Fibroblast of peridontal ligament (primary cell): ENCODE data around the gene ZBTB11.
"Not testable (repeated sequence)": the region's sequence is repeated elsewhere in the genome, so short reads cannot be mapped to it uniquely, and the experiment has no call there.

ENCODE experiments used
- DNase-seq: peaks from one replicate; pipeline ENCODE4 v3.0.0-alpha.2; 2010; ENCODE audit errors: extremely low read depth

Gene ZBTB11

DNA sequence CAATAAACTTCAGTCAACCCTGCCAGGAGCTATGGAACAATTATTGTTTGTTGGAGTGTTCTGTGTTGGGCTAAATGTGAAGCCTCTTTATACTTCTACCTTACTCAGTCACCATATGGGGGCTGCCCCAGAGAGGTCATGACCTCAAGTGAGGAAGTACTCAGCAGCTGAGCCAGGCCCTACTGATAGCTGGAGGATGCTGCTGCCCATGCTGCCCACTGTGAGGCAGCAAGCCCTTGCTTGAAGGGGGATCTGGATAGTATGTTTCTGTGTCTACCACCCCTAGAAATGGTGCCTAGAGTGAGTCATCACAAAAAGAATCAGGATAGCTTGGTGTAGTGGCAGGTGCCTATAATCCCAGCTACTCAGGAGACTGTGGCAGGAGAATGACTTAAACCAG lies 14.0 kb upstream of the ZBTB11 start:
- no peak for DNase-seq

DNA sequence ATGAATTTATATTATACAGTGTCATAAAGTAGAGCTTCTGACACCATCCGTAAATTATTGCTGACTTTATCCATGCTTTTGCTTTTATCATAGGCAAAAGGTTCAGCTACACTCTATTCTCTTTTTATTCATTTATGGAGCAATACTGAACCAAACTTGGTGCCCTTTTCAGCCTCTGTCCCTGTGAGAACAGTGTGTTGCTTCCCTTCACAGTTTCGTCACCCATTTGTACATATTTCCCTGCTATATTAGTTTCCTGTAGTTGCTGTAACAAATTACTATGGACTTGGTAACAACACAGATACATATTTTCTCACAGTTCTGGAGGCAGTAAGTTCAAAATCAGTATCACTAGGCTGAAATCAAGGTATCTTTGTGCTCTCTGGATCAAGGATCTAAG lies 12.4 kb upstream of the ZBTB11 start:
- DNase-seq: no peak

DNA sequence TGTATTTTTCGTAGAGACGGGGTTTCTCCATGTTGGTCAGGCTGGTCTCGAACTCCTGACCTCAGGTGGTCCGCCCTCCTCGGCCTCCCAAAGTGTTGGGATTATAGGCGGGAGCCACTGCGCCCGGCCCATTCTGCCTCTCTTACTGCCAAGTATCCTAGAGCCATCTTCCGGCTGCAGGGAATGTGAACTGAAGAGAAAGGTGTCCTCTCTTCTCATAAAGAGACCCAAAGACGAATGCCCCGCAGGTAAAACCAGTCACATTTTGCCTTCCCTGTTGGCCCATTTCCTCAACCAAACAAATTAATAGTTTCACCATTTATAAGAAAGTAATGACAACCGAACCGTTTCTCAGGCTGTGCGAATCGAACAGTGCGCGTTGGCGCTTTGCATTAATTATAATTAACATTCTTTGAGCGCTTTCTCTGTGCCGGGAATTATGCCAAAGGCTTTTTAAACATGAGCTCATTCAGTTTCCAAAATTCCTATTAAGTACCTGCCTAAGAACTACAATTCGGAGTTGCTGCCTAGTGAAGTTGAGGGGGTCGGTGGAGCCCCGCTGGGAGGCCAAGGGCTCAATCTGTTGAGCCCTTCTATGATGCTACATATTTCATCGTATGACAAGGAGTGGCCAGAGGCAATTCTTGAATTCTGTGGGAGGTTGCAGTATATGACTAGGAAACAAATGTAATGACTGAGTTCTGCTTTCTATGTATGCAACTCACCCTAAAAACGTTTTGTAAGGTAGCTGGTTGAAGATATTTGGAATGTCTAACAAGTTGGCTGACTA lies 10.4 kb upstream of the ZBTB11 start:
- DNase-seq: peak; percentile 15

DNA sequence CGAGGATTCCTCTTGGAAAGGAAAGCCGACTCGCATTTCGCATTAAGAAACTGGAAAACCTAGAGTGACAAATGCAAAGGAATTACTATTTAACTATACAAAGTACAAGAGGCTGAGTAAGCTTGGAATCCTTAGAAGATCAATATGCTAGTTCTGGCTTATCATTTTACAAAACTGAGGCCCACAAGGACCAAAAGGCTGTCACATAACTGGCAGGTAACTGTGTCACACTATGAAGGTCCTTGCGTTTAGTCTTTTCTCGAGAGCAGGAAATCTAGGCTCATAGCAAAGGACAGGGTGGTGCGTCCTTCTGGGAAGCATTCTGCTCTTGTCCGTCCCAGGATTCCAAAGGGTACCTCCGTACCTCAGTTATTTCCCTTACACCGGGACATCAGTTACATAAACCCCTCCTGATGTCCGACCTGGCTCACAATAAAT lies 9.0 kb upstream of the ZBTB11 start:
- no peak for DNase-seq

DNA sequence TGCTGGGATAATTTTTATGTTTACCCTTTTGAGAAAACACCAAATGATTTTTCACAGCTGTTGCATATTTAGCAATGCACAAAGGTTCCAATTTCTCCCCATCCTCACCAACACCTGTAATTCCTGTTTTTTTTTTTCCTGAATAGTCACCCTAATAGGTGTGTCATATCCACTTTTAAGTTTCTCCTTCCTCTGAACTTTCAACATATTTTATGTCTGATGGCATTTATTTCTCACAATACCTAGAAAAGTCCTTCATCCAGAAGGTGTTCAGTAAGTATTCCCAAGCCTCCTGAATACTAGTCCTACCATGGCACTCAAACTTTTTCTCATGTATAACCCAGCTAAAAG lies 8.1 kb upstream of the ZBTB11 start:
- DNase-seq: no peak

DNA sequence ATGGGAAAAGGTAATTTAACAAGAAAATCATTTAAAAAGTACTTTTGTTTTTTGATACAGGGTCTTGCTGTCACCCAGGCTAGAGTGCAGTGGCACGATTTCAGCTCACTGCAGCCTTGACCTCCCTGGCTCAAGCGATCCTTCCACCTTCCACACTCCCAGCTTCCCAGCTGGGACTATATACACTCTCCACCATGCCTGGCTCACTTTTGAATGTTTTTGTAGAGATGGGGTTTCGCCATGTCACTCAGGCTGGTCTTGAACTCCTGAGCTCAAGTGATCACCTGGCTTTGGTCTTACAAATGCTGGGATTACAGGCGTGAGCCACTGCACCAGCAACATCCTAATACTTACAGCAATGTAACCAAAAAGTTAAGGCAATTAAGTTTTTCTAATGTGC lies 3.5 kb upstream of the ZBTB11 start:
- DNase-seq: no peak

DNA sequence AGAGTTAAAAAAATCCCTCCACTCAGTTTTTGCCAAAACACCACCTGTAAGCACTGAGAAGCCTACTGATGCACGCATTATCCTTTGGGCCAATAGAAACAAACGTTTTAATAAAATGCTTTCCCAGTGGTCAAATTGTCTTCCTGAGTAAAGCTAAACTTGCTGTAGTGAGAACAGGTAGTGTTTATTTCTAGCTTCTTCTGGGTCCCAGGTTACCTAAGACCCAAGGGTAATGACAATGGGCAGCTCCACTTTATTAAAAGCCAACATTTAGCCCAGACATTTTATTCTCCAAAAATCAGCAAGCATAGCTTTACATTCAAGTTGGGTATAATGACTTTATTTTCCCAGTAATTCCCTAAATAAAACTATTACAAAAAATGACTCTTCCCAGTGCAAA lies 1.9 kb upstream of the ZBTB11 start:
- DNase-seq: not testable (repeated sequence)

DNA sequence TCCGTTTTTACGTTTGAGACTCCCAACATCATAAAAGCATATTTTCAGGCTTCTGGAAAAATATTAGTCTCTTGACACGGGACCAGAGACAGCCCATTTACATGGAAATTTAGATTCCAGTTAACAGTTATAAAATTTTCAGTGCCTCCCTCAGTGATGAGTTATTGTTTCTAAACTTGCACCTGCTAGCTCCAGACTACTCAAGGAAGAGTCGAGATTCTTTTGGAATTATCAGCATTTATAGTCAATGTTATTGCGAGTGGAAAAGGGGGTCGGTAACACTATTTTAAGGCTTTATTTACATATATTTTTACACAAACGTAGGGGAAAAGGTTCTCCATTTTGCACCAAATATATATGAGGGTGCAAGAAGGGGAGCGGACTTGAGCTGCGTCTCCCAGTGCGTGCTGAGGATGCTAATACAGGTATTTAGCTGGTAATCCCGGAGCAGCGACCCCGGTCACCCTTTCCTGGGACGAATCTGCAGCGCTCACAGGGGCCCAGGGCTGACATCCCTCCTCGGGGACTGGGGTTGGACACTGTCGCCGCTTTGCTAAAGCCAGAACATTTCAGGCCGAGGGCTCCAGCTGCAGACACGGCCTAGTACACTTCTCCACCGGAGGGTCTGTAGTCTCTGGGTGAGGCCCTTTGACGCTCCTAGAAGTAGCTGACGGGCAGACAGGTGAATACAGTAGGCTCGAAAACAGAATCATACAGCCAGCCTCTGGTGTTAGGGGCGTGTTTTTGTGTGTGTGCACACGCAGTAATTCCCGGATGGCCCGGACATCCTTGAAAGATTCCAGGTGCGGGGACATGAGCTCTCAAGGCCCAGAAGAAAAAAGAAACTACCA lies 729 bp upstream of the ZBTB11 start:
- DNase-seq: no peak

DNA sequence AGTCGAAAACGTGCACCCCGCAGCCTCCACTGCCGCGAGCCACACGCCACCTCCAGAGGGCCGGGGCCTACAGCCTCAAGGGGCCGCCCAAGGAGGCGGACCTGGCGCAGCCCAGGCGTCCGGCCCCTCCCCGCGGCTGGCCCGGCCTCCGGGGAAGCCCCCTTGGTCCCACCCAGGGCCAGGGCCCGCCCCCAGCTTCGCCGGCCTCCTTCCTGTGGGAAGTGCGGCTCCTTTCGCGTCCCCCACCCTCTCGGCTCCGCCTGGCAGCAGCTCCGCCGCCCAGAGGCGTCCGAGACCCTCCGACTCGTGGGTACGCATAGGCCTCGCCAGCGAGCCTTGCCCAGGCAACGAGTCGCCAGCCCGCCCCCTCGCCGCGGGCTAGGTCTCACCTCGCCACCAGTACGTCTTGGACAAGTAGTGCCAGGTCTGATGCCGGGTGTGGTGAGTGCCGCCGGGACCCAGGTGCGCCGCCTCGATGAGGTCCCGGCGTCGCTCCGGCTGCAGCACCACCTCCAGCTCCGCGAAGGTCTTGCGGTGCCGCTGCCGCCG lies 642 bp downstream of the ZBTB11 start:
- DNase-seq: peak; percentile 90

DNA sequence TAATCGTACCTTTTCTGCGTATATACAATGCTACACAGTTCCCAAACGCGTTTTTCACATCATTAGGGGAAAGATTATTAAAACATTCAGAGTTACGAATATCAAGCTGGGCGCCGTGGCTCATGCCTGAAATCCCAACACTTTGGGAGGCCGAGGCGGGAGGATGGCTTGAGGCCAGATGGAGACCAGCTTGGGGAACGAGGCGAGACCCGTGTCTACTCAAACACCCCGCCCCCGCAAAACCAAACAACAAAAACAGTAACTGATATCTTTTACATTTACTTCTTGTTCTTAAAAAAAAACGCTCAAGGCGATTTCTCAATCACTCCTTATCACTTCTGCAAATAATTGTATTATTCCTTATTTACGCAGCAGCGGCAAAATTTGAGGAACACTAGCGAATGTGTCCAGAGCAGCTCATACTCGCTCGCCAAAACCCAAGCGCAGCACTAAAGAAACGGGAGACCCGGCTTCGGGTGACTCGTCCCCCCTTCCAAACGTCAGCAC lies 1.2 kb downstream of the ZBTB11 start:
- DNase-seq: peak; percentile 9

DNA sequence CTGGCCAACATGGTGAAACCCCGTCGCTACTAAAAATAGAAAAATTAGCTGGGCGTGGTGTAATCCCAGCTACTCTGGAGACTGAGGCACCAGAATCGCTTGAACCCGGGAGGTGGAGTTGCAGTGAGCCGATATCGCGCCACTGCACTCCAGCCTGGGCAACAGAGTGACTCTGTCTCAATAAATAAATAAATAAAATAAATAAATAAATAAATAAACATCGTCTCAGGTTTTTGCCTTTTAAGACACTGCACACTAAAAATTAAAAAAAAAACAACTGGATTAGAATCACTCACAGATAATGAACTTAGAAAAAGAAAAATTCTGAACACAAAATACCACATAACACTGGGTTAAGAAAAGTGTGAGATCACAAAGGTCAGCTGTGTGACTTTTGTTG lies 2.4 kb downstream of the ZBTB11 start:
- DNase-seq: no peak

DNA sequence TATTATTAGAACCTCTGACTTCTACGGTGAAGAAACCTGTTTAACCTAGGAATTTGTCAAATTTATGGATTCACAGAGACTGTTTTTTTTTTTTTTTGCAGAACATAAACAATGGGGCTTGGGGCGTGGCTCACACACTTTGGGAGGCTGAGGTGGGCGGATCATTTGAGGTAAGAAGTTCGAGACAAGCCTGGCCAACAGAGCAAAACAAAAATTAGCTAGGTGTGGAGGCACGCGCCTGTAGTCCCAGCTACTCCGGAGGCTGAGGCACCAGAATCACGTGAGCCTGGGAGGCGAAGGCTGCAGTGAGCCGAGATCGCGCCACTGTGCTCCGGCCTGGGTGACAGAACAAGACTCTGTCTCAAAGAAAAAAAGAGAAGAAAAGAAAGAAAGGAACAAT lies 3.0 kb downstream of the ZBTB11 start:
- DNase-seq: no peak

DNA sequence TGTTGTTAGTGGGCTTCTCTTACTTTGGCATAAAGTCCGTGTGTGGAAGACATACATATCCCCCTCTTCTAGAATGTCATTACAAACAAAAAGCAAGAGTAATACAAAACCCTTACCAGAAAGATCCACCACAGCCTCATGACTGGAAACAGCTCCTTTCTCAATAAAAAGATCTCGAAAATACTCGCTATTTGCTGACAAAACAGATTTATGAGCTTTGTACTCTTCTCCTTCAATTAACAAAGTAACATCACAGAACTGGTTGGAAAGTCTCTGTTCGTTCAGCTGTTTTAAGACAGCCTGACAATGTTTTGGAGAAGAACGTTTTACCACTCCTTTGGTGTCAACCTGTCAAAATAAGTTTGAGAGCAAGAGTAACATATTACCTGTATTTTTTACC lies 5.9 kb downstream of the ZBTB11 start:
- no peak for DNase-seq

DNA sequence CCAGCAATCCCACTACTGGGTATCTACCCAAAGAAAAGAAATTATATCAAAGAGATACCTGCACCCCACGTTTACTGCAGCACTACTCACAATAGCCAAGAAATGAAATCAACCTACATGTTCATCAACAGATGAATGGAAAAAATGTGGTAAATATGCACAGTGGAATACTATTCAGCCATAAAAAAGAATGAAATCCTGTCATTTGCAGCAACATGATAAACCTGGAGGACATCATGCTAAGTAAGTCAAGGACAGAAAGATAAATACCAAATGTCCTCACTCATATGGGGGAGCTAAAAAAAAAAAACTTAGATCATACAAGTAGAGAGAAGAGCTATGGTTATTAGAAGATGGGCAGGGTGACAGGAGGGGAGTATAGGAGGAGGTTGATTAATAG lies 9.1 kb downstream of the ZBTB11 start:
- no peak for DNase-seq

DNA sequence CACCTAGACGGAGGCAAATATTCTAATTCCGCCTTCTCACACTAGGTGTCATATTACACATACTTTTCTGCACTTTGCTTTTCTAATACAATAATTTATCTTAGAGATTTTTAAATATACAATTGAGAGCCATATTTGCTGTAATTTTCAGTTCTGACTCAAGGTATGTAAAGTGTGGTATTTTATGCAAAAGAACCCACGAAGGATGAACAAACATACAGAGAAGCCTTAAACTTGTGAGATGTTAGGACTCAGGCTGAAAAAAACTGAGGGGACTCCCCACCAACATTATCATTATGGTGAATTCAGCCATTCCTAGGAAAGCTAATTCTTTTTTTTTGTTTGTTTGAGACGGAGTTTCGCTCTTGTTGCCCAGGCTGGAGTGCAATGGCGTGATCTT lies 9.6 kb downstream of the ZBTB11 start:
- no peak for DNase-seq

DNA sequence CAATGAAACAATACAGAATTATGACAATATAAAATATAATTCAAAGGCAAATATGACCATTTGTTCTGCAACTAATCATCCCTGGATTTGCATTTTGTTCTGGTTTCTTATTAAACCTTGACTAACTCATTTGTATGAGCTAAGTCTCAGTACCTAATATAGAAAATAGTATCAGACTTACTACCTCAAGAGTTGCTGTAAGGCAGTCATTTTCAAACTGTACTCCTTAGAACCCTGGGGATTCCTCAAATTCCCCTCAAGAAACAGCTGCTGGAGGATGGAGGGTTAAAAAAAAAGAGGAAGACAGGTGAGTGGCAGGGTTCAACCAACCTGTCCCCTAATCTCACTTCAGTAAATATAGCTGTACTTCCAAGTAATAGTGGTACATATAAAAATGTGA lies 11.1 kb downstream of the ZBTB11 start:
- no peak for DNase-seq

DNA sequence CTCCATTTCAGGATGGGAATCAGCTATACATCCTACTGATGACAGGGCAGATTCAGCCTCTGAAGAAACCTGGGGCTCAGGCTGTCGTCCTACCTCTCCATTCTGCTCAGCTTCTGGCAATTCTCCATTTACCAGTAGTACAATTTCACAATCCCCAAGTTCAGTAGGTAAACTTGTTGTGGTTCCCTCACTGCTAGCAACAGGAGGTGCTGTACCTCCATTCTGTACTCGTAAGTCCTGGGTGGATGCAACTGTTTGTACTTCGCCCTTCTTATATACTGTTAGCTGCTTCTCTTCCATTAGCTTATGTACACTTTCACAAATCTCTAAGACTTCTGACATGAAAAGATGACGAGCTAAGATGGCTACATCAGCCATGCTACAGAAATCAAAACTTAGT lies 11.6 kb downstream of the ZBTB11 start:
- DNase-seq: no peak

DNA sequence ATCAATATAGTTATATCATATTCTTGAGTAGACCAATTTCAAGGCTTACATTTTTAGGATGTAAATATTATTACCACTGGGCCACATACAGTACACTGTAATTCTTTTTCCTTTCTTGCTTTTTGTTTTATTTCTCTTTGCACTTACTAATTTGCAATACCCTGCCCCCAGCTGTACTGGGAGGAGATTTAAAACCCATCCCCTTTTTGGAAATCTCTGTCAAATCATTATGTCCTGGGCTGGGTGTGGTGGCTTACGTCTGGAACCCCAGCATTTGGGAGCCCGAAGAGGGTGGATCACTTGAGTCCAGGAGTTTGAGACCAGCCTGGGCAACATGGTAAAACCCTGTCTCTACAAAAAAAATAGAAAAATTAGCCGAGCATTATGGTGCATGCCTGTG lies 16.2 kb downstream of the ZBTB11 start:
- no peak for DNase-seq

DNA sequence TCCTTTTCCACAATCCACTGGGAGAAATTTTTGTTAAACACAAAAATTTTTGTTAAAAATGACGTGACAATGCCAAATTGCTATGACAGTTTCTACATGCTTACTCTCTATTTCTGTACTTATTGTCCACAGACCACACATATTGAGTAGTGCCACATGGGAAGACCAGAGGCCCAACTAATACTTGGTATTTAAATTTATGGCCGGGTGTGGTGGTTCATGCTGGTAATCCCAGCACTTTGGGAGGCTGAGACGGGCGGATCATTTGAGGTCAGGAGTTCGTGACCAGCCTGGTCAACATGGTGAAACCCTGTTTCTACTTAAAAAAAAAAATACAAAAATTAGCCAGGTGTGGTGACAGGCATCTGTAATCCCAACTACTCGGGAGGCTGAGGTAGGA lies 20.3 kb downstream of the ZBTB11 start:
- DNase-seq: no peak

DNA sequence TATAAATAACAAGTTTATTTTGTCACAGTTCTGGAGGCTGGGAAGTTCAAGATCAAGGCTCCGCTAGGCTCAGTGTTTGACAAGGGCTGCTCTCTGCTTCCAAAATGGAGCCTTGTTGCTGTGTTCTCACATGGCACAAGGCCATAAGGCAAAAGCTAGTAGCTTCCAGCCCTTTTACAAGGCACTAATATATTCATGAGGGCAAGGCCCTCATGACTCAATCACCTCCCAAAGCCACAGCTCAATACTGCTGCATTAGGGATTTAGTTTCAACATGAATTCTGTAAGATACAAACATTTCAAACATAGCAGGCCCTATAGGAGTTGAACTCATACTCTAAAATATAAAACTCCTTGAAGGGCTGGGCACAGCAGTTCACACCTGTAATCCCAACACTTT lies 30.2 kb downstream of the ZBTB11 start:
- DNase-seq: peak; percentile 24

DNA sequence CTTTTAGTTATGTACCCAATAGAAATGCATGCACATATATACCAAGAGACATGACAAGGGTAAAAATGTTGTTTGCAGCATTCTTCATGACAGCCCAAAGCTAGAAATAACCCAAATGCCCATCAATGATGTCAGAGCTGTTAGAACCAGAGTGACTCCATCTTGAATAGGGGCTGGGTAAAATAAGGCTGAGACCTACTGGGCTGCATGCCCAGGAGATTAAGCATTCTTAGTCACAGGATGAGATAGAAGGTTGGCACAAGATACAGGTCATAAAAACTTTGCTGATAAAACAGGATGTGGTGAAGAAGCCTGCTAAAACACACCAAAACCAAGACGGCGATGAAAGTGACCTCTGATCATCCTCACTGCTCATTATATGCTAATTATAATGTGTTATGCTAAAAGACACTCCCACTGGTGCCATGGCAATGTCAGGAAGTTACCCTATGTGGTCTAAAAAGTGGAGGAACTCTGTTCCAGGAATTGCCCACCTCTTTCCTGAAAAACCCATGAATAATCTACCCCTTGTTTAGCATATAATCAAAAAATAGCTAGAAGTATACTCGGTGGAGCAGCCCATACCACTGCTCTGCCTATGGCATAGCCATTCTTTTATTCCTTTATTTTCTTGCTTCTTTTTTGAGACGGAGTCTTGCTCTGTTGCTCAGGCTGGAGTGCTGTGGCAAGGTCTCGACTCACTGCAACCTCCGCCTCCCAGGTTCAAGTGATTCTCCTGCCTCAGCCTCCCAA lies 32.9 kb downstream of the ZBTB11 start:
- peak; percentile 53 for DNase-seq
